Right cardiac atrium (tissue), 5 donors: ENCODE measurements around the gene ATPAF2. TPM values are rescaled to one million over a fixed set of nuclear protein-coding genes. Genes with fewer than 3 reads are reported as not detected.

Experiments
- ATAC-seq, 2 donors: fragments of 200-7000 bp; cut with Tn5 transposase; one replicate each; pipeline versions ENCODE4 v1.8.0 to v1.9.1; 2020; ENCODE audit warnings: moderate library complexity in 2 of 2, mild to moderate bottlenecking in 1 of 2
- DNase-seq, 3 donors: peaks; one replicate each; pipeline ENCODE4 v3.0.0-alpha.2; 2020
- H3K27ac ChIP-seq: one replicate; pipeline ENCODE4 v1.5.1; 2013; ENCODE audit warnings: mild to moderate bottlenecking, low read length, control low read depth, moderate library complexity
- H3K27me3 ChIP-seq: one replicate; pipeline ENCODE4 v1.6.1; 2013; ENCODE audit not compliant: control insufficient read depth, insufficient read depth
- H3K4me1 ChIP-seq: one replicate; pipeline ENCODE4 v1.6.1; 2013; ENCODE audit warnings: low read length; ENCODE audit not compliant: control insufficient read depth, insufficient read depth
- H3K4me3 ChIP-seq: one replicate; pipeline ENCODE4 v1.5.1; 2013; ENCODE audit warnings: low read length, control low read depth
- H3K9me3 ChIP-seq: one replicate; pipeline ENCODE4 v1.6.1; 2013; ENCODE audit warnings: low read length; ENCODE audit not compliant: control insufficient read depth
- WGBS: extraction: QIAGEN DNeasy Blood & Tissue Kit; methylation state at CpG from one replicate; pipeline ENCODE4 v1.1.7; 2013; 5-methylcytosine and 5-hydroxymethylcytosine counted together
- intact Hi-C, 4 donors: fragments of 100-400 bp; cut with DNase I; formaldehyde crosslinking; loops; one replicate each; pipeline versions ENCODE4 v1.11.0 to v1.14.0; 2022 to 2023
- polyA plus RNA-seq: library from polyadenylated mRNA; stranded (reverse); fragments of 200-250 nt; gene quantifications from one replicate; pipeline ENCODE4 v1.2.3, GENCODE V29; 2013
- total RNA-seq, 4 donors: library from RNA; stranded (reverse); fragmentation: NEBNext Ultra II Directional; extraction: Animal tissue kit (Norgen Biotek cat#: 25700); gene quantifications; one replicate each; pipeline ENCODE4 v1.2.1, GENCODE V29; 2021
- donor health status: healthy with polysubstance abuse.
- donor health status: DM: no; HTN: yes; CAD: no.
- donor health status: DM: no; HTN: no; CAD: no.
- donor health status: DM: no; HTN: yes; CAD: no; lungs with severe emphysema.
- donor health status: DM: yes; HTN: yes; CAD: no.

Gene ATPAF2
- total and polyA plus RNA-seq, 5 donors: 22.0 to 33.6 (median 31.4) TPM

GRCh38 chr17:17985153-17985552, 53.8 kb downstream of the ATPAF2 start:
- peak in 1 of 3 donors; percentile 18 for DNase-seq
- intact Hi-C loops: no loop called here
- no peaks in the 10 kb centered on the region for H3K9me3 ChIP-seq
- H3K27ac ChIP-seq: no peak overlapping the region
- 89% methylated on average over 2 of the region's 2 CpGs for WGBS
- ATAC-seq: no peak
- no peaks in the 10 kb centered on the region for H3K27me3 ChIP-seq
- H3K4me3 ChIP-seq: no peak overlapping the region
- no peaks in the 10 kb centered on the region for H3K4me1 ChIP-seq

DNA sequence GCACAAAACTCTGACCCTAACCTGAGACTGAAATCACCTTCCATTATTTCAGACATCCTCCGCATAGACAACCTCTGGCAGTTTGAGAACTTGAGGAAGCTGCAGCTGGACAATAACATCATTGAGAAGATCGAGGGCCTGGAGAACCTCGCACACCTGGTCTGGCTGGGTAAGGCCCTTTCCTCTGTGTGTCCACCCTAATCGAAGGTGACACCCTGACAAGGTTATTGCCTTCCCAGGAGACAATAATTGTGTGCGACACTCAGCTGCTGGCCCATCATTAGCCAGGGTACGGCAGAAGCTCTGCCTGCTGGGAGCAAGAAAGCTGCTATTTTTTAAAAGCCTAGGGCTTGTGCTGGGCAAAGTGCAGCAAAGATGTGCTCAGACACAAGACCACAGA, 55.2 kb downstream of the ATPAF2 start:
- DNase-seq (no peak), ATAC-seq (no peak)
- intact Hi-C loops: no loop called here
- Histone ChIP-seq H3K27ac (no peak overlapping the region), H3K27me3 (no peaks in the 10 kb centered on the region), H3K4me1 (no peaks in the 10 kb centered on the region), H3K4me3 (no peak overlapping the region), H3K9me3 (no peaks in the 10 kb centered on the region)
- WGBS: 92% methylated on average over 6 of the region's 6 CpGs

DNA sequence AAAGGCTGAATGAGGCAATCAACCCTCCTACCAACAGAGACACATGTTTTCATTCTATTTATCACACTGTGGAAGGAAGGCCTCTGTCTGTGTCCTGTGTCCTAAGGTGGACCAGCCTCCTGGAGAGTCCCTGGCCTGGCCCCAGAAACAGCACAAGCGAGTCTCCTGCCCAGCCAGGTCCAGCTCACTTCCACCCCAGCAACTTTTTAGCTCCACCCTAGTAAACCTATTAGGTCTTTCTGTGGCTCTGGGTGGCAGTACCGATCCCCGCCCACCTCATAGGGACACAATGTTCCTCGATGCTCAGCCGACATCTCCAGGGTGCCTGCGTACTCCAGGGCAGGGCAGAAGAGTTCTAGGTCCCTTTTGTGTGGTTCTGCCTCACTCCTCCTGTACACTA, 55.6 kb downstream of the ATPAF2 start:
- Histone ChIP-seq H3K27ac (no peak overlapping the region), H3K9me3 (no peaks in the 10 kb centered on the region), H3K27me3 (no peaks in the 10 kb centered on the region), H3K4me3 (no peak overlapping the region), H3K4me1 (no peaks in the 10 kb centered on the region)
- WGBS: 80% methylated on average over 6 of the region's 6 CpGs
- ATAC-seq: no peak
- DNase-seq: peak in 1 of 3 donors; percentile 9
- intact Hi-C loops: no loop called here

- WGBS: 94% methylated on average over 9 of the region's 9 CpGs
- intact Hi-C loops: no loop called here
- ATAC-seq (no peak), DNase-seq (no peak)
- H3K27me3 ChIP-seq: no peaks in the 10 kb centered on the region
- no peak overlapping the region for H3K4me3 ChIP-seq
- H3K4me1 ChIP-seq: no peaks in the 10 kb centered on the region
- no peak overlapping the region for H3K27ac ChIP-seq
- no peaks in the 10 kb centered on the region for H3K9me3 ChIP-seq
Measured at GRCh38 chr17:17982801-17983200, 56.2 kb downstream of the ATPAF2 start.

DNA sequence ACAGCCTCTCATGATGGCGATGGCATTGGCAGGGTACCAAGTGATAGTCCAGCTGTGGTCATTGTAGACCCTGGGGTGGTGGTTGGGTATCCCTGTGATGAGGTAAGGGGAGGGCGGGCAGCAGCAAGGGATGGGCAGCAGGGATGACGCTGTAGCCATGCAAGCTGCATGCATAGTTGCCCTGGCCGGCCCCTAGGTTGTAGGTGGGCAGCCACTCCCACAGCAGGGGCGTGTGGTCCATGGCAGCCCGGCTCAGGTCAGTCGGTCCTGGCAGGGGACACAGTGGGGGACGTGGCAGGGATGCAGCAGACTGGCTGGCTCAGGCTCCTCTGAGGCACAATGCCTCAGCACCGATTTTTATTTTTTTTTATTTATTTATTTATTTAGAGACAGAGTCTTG, 57.6 kb downstream of the ATPAF2 start:
- no peaks in the 10 kb centered on the region for H3K9me3 ChIP-seq
- ATAC-seq: no peak
- DNase-seq: no peak
- no peak overlapping the region for H3K27ac ChIP-seq
- WGBS: 86% methylated on average over 9 of the region's 9 CpGs
- H3K27me3 ChIP-seq: no peaks in the 10 kb centered on the region
- H3K4me3 ChIP-seq: no peak overlapping the region
- no peaks in the 10 kb centered on the region for H3K4me1 ChIP-seq
- intact Hi-C loops: no loop called here

- DNase-seq: peak in 1 of 3 donors; percentile 24
- Histone ChIP-seq H3K4me1 (no peaks in the 10 kb centered on the region), H3K27me3 (no peaks in the 10 kb centered on the region), H3K4me3 (no peak overlapping the region), H3K27ac (no peak overlapping the region), H3K9me3 (no peaks in the 10 kb centered on the region)
- ATAC-seq: no peak
- intact Hi-C loops: loop anchor here in 1 of 4 donors (10.0 kb wide), 2 partner anchors 55 kb away; partner anchors contain the start of genes ATPAF2 and GID4
- WGBS: 96% methylated on average over 3 of the region's 3 CpGs
Measured at GRCh38 chr17:17979778-17980177, 59.2 kb downstream of the ATPAF2 start.

GRCh38 chr17:17978481-17979424, 60.2 kb downstream of the ATPAF2 start:
- Histone ChIP-seq H3K9me3 (no peaks in the 10 kb centered on the region), H3K4me1 (no peaks in the 10 kb centered on the region), H3K4me3 (no peak overlapping the region), H3K27ac (no peak overlapping the region), H3K27me3 (no peaks in the 10 kb centered on the region)
- intact Hi-C loops: loop anchor here in 1 of 4 donors (10.0 kb wide), 2 partner anchors 54 to 56 kb away; partner anchors contain the start of genes ATPAF2 and GID4
- DNase-seq (no peak), ATAC-seq (no peak)
- 88% methylated on average over 14 of the region's 14 CpGs for WGBS

- Histone ChIP-seq H3K27me3 (no peaks in the 10 kb centered on the region), H3K4me3 (no peak overlapping the region), H3K9me3 (no peaks in the 10 kb centered on the region), H3K4me1 (no peaks in the 10 kb centered on the region), H3K27ac (no peak overlapping the region)
- DNase-seq (peak in 1 of 3 donors; percentile 19), ATAC-seq (no peak)
- 85% methylated on average over 10 of the region's 10 CpGs for WGBS
- intact Hi-C loops: loop anchor here in 1 of 4 donors (10.0 kb wide), 2 partner anchors 52 to 58 kb away; partner anchors contain the start of genes ATPAF2 and GID4
Measured at GRCh38 chr17:17976931-17977570, 61.9 kb downstream of the ATPAF2 start.

- no peaks in the 10 kb centered on the region for H3K27me3 ChIP-seq
- intact Hi-C loops: loop anchor here in 1 of 4 donors (10.0 kb wide), 2 partner anchors 51 to 59 kb away; partner anchors contain the start of genes ATPAF2 and GID4
- 71% methylated on average over 8 of the region's 8 CpGs for WGBS
- ATAC-seq (no peak), DNase-seq (no peak)
- no peak overlapping the region for H3K4me3 ChIP-seq
- peaks cover 6% of the 10 kb centered on the region for H3K4me1 ChIP-seq
- H3K9me3 ChIP-seq: no peaks in the 10 kb centered on the region
- no peak overlapping the region for H3K27ac ChIP-seq
Measured at GRCh38 chr17:17975436-17975835, 63.5 kb downstream of the ATPAF2 start.

DNA sequence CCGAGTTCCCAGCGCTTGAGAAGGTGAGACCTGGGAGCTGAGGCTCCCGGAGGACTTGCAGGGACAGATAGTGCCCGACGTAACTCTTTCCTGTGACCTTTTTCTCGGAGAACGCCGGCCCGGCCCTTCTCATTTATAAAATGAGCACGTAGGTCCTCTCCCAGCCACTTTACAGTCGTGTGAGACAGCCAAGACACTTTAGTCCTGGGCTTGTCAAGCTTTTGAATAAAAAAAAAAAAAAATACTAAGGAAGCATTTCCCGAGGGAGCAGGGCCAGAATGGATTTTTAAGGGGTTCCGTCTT, 66.1 kb downstream of the ATPAF2 start:
- H3K4me3 ChIP-seq: peak overlapping the region; percentile 89
- no peaks in the 10 kb centered on the region for H3K27me3 ChIP-seq
- peaks cover 6% of the 10 kb centered on the region for H3K4me1 ChIP-seq
- intact Hi-C loops: loop anchor here in 1 of 4 donors (10.0 kb wide), 2 partner anchors 48 to 62 kb away; partner anchors contain the start of genes ATPAF2 and GID4
- no peaks in the 10 kb centered on the region for H3K9me3 ChIP-seq
- 3% methylated on average over 13 of the region's 13 CpGs for WGBS
- ATAC-seq: no peak
- no peak for DNase-seq
- H3K27ac ChIP-seq: peak overlapping the region; percentile 61
